GM21576 (cell line): ENCODE results near the gene EPPIN.

ENCODE experiments used
- ATAC-seq: cut with Tn5 transposase; IDR thresholded peaks from one replicate; pipeline ENCODE4 v1.9.1; 2021; ENCODE audit warnings: mild to moderate bottlenecking, moderate library complexity; ENCODE audit not compliant: unreplicated experiment

The EPPIN gene

DNA sequence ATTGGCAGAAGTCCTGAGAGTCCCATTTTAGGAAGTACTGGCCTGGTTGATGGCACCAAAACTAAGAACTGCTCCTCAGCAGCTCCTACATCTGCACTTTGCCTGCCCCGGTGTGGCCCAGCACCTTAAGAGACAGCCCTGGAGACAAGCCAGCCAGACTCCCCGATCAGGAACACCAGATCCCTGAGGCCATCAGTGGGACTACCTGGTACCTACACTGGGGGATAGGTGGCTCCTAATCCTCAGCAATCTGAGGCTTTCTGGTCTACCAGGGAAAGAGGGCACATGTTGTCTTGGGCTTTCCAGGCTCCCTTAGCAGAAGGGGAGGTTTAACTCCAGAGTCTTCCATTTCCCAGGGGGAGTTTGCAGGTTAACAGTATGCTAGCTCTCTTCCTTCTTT is 7.8 kb downstream of the EPPIN start, which contains the start of gene WFDC6:
Gene WFDC6, minus strand, starts transcription at position 101 of the 400 bp plus-strand sequence. Its CDS starts 75 bp downstream, at position 26.
- no peak for ATAC-seq

DNA sequence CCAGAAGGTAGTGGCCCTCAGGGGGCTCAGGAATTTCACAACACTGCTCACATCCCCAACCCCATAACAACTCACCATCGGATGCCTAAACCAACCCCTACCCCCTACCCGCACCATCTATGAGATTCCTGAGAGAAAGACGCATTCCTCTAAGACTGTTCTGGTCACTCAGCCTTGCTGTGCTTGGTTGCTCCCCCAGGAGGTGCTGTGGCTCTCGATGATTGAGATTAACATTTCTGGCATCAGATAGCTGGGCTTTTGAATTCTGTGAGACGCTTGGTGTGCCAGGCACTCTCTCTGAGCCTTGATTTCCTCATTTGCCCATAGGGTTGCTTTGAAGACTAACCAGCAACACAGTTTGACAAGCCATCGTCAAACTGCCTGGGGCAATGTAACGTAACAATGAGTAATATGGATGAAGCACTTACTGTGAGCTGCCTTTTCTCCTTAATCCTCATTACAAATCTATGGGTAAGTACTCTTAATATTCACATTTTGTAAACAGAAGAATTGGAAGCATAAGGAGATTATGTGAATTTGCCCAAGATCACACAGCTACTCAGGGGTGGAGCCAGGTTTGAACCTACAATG is 8.9 kb downstream of the EPPIN start:
- no peak for ATAC-seq

DNA sequence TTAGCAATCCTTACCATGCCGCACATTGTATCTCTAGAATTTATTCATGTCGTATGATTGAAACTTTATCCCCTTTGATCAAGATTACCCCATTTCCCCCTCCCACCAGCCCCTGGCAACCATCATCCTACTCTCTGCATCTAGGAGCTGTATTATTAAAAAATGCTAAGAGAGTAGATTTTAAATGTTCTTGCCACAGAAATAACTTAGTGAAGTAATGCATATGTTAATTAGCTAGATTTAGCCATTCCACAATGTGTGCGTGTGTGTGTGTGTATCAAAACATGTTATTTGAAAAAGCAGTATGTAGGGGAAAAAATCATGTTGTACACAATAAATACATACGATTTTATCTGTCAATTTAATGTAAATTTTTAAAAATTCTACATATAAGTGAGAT is 19.9 kb downstream of the EPPIN start:
- no peak for ATAC-seq

DNA sequence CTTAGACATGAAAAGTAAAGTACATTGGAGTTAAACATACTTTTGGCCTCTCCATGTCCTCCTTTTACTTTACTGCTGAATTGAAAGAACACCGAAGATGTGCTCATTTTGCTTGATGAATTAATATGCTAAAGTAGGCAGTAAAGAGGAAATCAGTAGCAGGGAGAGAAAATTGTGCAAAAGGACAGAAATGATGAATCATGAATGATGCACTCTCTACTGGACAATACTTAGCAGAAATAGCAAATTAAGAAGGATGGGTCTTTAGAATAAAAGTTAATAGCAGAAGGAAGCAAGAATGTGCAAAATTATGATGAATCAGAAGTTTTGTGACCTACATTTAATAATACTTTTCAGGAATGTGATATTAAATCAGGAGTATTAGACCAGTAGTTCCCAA is 23.4 kb downstream of the EPPIN start:
- no peak for ATAC-seq

DNA sequence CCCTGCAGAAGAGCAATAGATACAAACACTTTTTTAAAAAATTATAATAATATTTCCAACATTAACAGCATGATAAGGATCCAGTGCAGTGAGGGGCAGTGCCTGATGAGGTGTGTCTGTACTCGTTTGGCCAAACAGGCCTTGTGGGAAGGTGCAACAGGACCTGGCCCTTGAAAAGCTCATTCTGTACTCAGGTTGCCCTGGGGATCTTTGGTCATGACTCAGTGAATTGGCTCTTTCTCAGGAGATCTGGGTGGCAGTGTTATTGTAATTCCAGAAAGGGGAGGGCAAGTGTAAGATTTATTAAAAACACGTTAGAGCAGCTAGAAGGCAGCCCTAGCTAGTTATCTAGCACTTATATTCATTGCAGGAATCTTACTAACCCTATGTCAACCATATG is 28.9 kb downstream of the EPPIN start:
- ATAC-seq = no peak

DNA sequence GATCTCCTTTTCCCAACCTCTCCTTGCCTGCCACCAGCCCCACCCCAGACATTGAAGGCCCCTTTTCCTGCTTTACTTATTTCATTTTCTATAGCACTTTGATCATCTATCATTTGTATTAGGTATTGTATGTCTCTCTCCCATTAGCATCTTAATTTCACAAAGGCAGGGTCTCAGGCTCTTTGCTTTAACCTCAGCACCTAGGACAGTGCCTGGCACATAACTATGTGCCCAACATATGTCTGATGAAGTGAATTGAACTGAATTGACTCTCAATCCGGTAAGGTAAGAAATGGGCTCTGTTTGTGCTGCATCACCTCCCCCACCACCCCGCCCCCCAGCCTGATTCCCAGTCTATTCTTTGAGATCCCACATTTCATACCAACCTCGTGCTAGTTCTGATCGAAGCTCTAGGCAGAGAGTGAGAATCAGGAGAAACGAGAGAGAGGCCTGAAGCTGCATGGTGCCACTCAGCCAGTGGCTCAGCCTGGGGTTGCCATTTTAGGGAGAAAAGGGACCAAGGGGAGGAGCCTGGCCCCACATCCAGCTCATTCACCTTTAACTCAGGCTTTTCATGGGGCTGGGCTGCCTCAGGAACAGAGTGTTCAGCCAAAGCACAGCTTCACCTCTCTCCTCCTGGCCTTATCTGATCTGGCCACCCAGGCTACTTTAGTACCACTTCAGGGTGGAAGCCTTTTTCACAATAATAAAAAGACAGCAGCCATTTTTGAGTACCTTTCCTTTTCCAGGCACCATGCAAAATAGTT is 31.9 kb downstream of the EPPIN start, which contains the start of gene SPINT3:
Gene SPINT3, minus strand, starts transcription at position 476 of the 767 bp plus-strand sequence. Its CDS starts 14 bp downstream, at position 462.
- ATAC-seq = no peak

DNA sequence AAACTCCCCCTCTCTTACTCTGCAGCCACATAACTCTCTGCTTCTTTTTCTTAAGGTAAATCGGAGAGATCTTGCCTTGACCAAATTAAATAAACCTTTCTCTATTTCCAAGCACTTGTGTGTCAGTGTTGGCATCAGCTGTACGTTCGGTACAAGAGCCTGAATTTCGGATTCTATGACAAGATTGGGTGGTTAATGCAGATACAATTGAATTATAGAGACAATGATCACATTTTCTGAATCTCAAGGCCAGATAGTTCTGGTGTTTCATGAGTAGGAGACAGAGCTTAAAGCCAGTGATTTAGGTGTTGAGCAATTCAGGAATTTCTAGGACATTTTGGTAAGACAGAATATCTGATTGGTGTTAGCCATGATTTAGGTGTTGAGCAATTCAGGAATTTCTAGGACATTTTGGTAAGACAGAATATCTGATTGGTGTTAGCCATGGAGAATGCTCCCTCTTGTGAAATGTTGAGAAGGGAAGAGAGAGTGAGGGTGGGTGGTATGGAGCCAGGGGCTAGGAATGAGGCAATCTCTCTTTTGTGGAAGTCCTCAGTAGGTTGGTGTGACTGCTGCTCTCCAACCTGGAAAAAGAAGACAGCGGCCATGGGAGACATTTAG is 36.8 kb downstream of the EPPIN start:
- no peak for ATAC-seq

DNA sequence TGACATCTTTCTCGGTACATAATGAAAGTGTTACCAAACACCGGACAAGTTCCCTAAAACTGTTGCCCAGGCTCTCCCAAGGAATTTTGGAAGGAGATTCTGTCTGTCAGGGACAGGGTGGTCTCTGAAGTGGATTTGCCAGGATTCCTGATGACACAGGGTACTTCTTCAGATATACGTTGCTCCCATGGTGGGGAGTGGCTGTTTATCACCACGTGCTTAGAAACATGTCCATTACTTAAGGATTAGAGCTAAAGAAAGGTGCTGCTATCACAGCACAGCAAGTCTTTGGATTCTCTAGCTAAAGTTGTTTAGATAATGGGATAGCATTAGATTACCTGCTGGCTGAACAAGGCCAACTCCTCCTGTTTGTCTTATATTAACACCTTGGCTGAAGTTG is 38.1 kb downstream of the EPPIN start:
- no peak for ATAC-seq

DNA sequence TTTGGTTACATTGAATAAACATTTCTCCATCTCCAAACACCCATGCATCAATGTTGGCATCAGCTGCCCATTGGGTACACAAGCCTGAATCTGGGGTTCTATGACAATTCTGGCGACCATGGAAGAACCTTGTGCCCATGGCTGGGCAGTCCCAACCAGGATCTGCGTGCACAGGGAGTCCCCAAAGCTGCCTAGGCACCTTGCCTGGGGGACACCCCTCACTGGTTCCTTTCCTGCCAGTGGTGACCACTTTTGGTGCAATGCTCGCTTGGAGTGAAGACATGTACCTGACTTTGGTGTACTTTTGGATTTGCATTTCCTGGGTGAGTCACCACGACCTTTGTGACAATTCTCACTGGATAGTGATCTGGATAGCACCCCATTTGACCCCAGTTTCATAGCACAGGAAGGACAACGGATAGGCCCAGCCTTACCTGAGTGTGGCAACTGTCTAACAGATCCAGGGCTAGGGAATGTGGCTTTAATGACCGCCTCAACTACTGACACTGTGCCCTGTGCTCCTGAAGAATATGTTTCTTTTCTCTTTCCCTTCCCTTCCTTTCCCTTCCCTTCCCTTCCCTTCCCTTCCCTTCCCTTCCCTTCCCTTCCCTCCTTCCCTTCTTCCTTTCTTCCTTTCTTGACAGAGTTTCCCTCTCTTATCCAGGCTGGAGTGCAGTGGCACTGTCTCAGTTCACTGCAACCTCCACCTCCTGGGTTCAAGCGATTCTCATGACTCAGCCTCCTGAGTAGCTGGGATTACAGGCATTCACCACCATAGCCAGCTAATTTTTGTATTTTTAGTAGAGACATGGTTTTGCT is 38.9 kb downstream of the EPPIN start:
- no peak for ATAC-seq

DNA sequence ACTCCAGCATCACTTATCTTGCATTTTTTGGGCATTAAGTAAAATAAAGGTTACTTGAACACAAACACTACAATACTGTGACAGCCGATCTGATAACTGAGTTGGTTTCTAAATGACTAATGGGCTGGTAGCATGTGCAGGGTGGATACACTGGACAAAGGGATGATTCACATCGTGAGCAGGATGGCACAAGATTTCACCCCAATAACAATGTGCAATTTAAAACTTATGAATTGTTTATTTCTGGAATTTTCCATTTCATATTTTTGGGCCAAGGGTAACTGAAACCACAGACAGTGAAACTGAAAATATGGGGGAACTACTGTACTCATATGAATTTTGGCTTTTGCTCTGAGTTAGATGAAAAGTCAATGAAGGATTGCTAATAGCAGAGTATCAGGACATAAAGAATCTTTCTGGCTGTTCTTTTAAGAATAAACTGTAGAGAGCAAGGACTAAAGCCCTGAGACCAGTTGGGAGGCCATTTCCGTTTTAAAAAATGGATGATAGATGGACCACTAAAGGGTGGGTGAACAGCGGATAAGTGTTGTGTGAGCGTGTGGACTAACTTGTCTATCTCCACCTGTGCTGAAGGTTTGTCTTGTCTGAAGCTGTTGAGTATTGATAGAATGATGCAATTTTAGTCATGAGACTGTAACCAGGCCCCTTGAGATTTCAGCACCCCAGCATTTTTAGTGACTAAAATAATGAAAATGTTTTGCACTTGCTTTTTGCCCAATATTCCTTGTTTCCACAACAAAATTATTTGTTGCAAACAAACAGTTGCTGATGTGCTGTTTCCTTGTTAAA is 40.0 kb downstream of the EPPIN start:
- no peak for ATAC-seq

DNA sequence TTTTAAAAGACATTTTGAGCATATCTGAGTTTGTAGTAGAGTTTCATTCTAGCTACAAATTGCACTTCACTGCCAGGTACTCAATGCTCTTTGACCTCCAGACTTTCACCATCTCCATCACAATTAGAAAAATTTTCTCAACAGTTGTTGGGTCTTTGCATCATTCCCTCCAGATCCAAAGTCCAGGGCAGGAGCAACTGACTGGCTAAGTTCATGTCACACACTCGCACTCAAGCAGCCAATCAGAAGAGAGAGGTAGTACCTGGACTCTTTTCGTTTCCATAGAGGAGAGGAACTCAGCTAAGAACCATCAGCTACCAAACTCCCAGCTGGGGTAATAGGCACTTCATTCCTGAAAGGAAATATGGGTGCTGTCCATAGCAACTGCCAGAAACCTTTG is 40.8 kb downstream of the EPPIN start:
- no peak for ATAC-seq

DNA sequence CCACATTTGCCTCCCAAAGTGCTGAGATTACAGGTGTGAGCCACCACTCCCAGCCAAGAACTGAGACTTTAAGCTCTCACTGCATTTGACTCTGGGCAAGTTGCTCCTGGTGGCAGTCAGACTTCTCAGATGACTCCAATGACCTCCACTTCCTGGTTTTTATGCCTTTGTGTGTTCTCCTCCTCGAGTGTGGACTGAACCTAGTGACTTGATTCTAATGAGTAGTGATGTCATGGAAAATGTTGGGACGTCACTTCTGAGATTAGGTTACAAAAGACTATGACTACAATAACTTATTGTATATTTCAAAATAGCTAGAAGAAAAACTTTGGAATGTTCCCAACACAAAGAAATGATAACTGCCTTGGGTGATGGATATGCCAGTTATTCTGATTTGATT is 43.8 kb downstream of the EPPIN start:
- ATAC-seq = no peak

DNA sequence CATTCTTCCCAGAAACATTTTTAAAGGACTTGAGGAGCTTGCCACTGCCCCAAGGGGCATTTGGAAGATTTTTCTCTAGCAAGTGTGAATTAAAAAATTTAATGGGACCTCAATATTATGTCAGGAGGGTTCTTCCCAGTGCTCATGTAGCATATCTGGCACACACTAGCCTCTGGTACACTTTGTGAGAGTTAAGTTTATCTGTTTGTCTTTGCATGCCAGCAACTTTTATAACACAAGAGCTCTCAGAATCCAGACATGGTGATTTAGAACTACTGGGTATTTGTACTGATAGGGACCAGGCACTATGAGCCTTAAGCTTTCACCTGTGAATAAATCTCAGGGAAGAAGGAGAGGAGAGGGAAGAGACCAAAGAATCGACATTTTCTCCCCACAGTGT is 44.6 kb downstream of the EPPIN start:
- no peak for ATAC-seq

DNA sequence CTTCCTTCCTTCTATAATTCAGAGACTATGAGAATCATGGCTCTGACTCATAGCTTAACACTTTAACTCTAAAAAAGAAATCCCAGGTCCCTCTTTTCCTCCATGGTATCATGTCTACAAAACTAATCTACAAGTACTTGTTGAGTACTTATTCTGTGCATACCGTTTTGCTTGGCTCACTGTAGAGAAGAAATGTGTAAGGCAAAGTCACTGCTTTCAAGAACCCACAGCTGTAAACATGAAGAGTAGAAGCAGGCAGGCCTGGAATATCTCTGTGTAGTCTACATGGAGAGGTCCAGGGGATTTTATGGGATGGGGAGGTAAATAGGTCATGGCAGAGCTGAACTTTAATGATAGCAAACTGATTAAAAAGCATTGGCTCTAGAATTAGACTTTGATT is 45.6 kb downstream of the EPPIN start:
- ATAC-seq = no peak

DNA sequence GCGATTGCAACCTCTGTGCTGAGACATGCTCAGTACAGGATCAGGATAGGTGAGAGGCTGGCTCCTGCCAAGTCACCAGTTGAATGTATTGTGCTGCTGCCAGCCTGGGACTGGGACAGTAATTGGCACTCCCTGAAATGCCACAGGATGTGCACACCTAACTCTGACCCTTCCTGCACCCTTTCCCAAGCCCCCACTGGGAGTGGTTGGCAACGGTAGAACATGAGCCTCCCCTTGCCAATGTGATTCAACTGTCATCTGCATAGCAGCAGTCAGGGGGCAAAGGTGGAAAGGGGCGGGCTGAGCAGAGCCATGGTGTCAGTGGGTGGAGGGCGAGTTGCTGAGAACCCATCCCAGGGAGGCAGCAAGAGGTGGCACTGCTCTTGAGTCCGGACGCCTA is 47.2 kb downstream of the EPPIN start:
- no peak for ATAC-seq

DNA sequence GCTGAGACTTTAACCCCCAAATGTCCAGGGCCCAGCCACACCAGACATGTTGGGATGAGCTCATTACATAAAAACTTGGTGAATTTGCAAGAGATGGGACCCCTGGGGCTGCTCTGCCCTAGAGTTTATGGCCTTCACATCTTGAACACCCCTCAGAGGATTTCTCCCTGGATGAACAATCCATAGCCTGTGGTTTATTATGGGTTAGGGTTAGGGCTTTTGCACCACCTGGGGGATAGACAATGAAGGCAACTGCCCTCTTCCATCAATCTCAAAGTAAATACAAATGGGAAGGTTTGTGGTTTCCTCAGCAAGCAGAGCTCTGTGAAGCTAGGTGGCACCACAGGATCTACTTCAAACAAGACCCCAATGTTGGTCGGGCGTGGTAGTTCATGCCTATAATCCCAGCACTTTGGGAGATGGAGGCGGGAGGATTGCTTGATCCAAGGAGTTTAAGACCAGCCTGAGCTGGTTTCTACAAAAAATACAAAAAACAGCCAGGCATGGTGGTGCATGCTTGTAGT is 49.2 kb downstream of the EPPIN start:
- no peak for ATAC-seq

DNA sequence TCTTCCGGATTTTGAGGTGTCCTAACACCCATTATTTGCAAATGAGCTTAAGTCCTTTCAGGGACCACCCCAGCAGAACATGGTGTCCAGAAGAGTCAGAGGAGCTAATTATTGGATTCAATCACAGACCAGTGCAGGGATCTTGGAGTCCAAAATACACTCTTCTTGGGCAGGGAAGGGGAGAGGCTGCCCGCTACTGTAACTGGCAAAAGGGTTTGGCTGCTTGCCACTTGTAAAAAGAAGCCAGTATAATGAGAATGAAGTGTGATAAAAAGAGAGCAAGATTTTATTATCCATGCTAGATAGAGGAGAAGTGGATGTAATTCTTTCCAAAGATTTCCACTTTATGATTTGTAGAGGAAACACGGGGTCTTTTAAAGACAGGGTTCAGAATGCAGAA is 51.0 kb downstream of the EPPIN start:
- no peak for ATAC-seq

DNA sequence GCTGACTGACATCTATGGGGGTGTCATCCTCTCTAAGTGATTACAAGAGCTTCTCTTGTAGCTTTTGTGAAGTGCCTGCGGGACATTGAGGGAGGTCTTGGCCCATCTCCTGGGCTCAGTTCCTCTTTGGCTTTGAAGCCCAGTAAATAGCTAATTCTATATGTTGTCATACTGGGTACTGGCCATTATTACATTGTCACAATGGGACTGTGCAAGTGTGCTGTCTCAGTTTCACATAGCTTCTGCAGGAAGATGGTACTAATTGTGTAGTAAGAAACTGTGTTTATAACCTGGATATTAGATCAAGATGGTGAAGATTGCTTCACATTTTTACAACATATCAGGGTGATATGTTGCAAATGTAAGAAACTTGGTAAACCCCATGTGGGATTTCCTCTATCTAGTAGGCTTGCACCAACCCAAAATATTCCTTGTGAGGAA is 51.7 kb downstream of the EPPIN start:
- no peak for ATAC-seq
